K562 (cell line): Measurements from ENCODE around the gene PUSL1. TPM values are rescaled to one million over a fixed set of nuclear protein-coding genes. Genes with fewer than 3 reads are reported as not detected.

Experiments used
- CAMTA2 ChIP-seq: fragments of 250-450 bp; sonication (Bioruptor Pico); conservative IDR thresholded peaks from 2 replicates; pipeline ENCODE4 v1.5.1; 2022
- CBFA2T2 ChIP-seq: fragments of 450-650 bp; conservative IDR thresholded peaks from 2 replicates; pipeline ENCODE4 v1.6.1; 2017; ENCODE audit warnings: mild to moderate bottlenecking
- ETV6 ChIP-seq, 3 experiments: fragments of 150-350 bp in 1 of 3; sonication (generic) in 1 of 3; formaldehyde crosslinking in 1 of 3; IDR thresholded peaks; 2 replicates each; pipeline versions ENCODE4 v1.6.1 to v1.8.0; 2014 to 2022; ENCODE audit warnings: borderline replicate concordance in 2 of 3, low read depth in 2 of 3, antibody characterized with exemption in 1 of 3, low read length in 1 of 3, mild to moderate bottlenecking in 1 of 3, missing genetic modification reagents in 1 of 3
- KAT2B ChIP-seq: IDR thresholded peaks from one replicate; pipeline ENCODE4 v1.6.1; 2012; ENCODE audit warnings: low read depth, mild to moderate bottlenecking, control low read depth, inconsistent platforms, low read length, moderate library complexity
- LCOR ChIP-seq: sonication (generic); formaldehyde crosslinking; IDR thresholded peaks from 2 replicates; pipeline ENCODE4 v1.8.0; 2022; ENCODE audit warnings: mild to moderate bottlenecking, missing genetic modification reagents
- MCM5 ChIP-seq: fragments of 450-650 bp; IDR thresholded peaks from 2 replicates; pipeline ENCODE4 v1.6.1; 2016; ENCODE audit warnings: low read depth
- MECOM ChIP-seq: fragments of 250-450 bp; sonication (Bioruptor Pico); IDR thresholded peaks from 2 replicates; pipeline ENCODE4 v1.8.0; 2022; ENCODE audit warnings: inconsistent platforms
- NELFE ChIP-seq: IDR thresholded peaks from 2 replicates; pipeline ENCODE4 v1.6.1; 2011; ENCODE audit warnings: mild to moderate bottlenecking; ENCODE audit not compliant: insufficient read depth, insufficient read length
- NFIX ChIP-seq: fragments of 250-450 bp; sonication (Bioruptor Pico); IDR thresholded peaks from 2 replicates; pipeline ENCODE4 v1.4.0; 2020; ENCODE audit warnings: low read depth, mild to moderate bottlenecking, moderate library complexity
- NONO ChIP-seq, 2 experiments: fragments of 200-400 bp in 1 of 2; fragments of 450-650 bp in 1 of 2; formaldehyde crosslinking in 1 of 2; IDR thresholded peaks; 2 replicates each; pipeline ENCODE4 v1.6.1; 2017; ENCODE audit warnings: low read depth in 2 of 2, mild to moderate bottlenecking in 2 of 2, moderate library complexity in 2 of 2, low read length in 1 of 2
- NR1H2 ChIP-seq: sonication (generic); formaldehyde crosslinking; IDR thresholded peaks from 2 replicates; pipeline ENCODE4 v1.4.0; 2020; ENCODE audit warnings: mild to moderate bottlenecking, missing genetic modification reagents
- PHTF2 ChIP-seq: fragments of 250-450 bp; sonication (Bioruptor Pico); IDR thresholded peaks from 2 replicates; pipeline ENCODE4 v1.5.0; 2021; ENCODE audit warnings: mild to moderate bottlenecking
- POLR2AphosphoS5 ChIP-seq: IDR thresholded peaks from 2 replicates; pipeline ENCODE4 v1.6.1; 2011; ENCODE audit warnings: mild to moderate bottlenecking, low read depth, low read length, moderate library complexity; ENCODE audit not compliant: control insufficient read depth, insufficient read depth
- PURB ChIP-seq: sonication (generic); formaldehyde crosslinking; IDR thresholded peaks from 2 replicates; pipeline ENCODE4 v1.9.0; 2021; ENCODE audit warnings: low read depth, mild to moderate bottlenecking, missing genetic modification reagents
- RCOR1 ChIP-seq, 2 experiments: IDR thresholded peaks; 2 replicates each; pipeline ENCODE4 v1.6.1; 2012; ENCODE audit warnings: low read depth in 2 of 2, low read length in 2 of 2, borderline replicate concordance in 1 of 2, improper control_type of control experiment in 1 of 2
- SMAD2 ChIP-seq: fragments of 150-350 bp; IDR thresholded peaks from 2 replicates; pipeline ENCODE4 v1.6.1; 2014; ENCODE audit warnings: low read depth, mild to moderate bottlenecking, low read length
- SMARCE1 ChIP-seq: fragments of 450-650 bp; IDR thresholded peaks from 2 replicates; pipeline ENCODE4 v1.7.1; 2016; ENCODE audit warnings: mild to moderate bottlenecking
- STAT5A ChIP-seq: IDR thresholded peaks from 2 replicates; pipeline ENCODE4 v1.6.1; 2012; ENCODE audit warnings: low read length, inconsistent platforms, borderline replicate concordance
- TBL1XR1 ChIP-seq, 2 experiments: IDR thresholded peaks; 2 replicates each; pipeline ENCODE4 v1.6.1; 2012; ENCODE audit warnings: improper control_type of control experiment in 2 of 2, low read length in 2 of 2, mild to moderate bottlenecking in 1 of 2
- ZEB2 ChIP-seq: fragments of 450-650 bp; IDR thresholded peaks from 2 replicates; pipeline ENCODE4 v1.6.1; 2016
- ZFX ChIP-seq: sonication (generic); formaldehyde crosslinking; IDR thresholded peaks from 2 replicates; pipeline ENCODE4 v1.8.0; 2022; ENCODE audit warnings: mild to moderate bottlenecking, missing genetic modification reagents, moderate library complexity
- ZNF253 ChIP-seq: fragments of 250-450 bp; sonication (Bioruptor Pico); conservative IDR thresholded peaks from 2 replicates; pipeline ENCODE4 v1.6.1; 2021; ENCODE audit warnings: mild to moderate bottlenecking
- ZNF3 ChIP-seq: fragments of 250-450 bp; sonication (Bioruptor Pico); IDR thresholded peaks from 2 replicates; pipeline ENCODE4 v1.5.0; 2021; ENCODE audit warnings: mild to moderate bottlenecking, moderate library complexity
- polyA plus RNA-seq, 8 experiments: library from polyadenylated mRNA; depleted of rRNA in 4 of 8; stranded (reverse) in 5 of 8; unstranded in 3 of 8; fragments of >200 nt; fragmentation: Nextera tagmentation in 2 of 8; fragmentation: Illumina TruSeq in 1 of 8; extraction: Ambion mirVana in 2 of 8; extraction: Trizol in 1 of 8; gene quantifications; 2 replicates each; pipeline versions ENCODE4 v1.2.1 to v1.2.3, GENCODE V29; 2011 to 2014; ENCODE audit warnings: inconsistent platforms in 1 of 8, missing spikeins in 1 of 8
- total RNA-seq, 7 experiments: library from RNA; depleted of rRNA in 6 of 7; stranded (reverse); fragments of >200 nt in 6 of 7; fragmentation: Illumina TruSeq in 2 of 7; extraction: Trizol in 2 of 7; gene quantifications; 2 replicates each; pipeline versions ENCODE4 v1.2.1 to v1.2.3, GENCODE V29; 2011 to 2021; ENCODE audit warnings: low replicate concordance in 1 of 7
- TF ChIP-seq, protein P1 (sequence below): fragments of 200-800 bp; sonication (Bioruptor generic); IDR thresholded peaks from 2 replicates; pipeline ENCODE4 v1.6.1; 2017; ENCODE audit warnings: missing genetic modification characterization, missing compliant biosample characterization
- TF ChIP-seq, protein P2 (sequence below): fragments of 450-650 bp; formaldehyde crosslinking; IDR thresholded peaks from 2 replicates; pipeline ENCODE4 v1.4.0; 2020; ENCODE audit warnings: mild to moderate bottlenecking
- TF ChIP-seq, protein P3 (sequence below): fragments of 450-650 bp; formaldehyde crosslinking; IDR thresholded peaks from 2 replicates; pipeline ENCODE4 v1.4.0; 2020; ENCODE audit warnings: mild to moderate bottlenecking, mixed read lengths

Gene PUSL1
- total and polyA plus RNA-seq, 9 of the 15 experiments (the other 6 are each of a cell fraction or from before 2014, with no cell fraction given) = 0.62 to 86.9 (median 13.6) TPM

DNA sequence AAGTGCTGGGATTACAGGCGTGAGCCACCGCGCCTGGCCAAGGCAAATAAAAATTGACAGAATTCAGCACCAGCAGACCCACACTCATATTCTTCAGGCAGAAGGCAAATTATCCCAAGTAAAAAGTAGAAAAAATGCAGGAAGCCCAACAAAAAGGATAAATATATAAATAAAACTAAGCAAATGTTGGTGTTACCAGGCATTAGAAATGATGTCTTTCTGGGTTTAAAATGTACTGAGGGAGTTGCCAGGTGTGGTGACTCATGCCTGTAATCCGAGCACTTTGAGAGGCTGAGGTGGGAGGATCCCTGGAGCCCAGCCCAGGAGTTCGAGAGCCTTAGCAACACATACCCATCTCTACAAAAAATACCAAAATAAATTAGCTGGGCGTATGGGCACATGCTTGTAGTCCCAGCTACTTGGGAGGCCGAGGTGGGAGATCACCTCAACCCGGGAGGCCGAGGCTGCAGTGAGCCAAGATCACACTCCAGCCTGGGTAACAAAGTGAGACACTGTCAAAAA, 9.8 kb downstream of the PUSL1 start (continued):
- TF ChIP-seq, protein P1, sequence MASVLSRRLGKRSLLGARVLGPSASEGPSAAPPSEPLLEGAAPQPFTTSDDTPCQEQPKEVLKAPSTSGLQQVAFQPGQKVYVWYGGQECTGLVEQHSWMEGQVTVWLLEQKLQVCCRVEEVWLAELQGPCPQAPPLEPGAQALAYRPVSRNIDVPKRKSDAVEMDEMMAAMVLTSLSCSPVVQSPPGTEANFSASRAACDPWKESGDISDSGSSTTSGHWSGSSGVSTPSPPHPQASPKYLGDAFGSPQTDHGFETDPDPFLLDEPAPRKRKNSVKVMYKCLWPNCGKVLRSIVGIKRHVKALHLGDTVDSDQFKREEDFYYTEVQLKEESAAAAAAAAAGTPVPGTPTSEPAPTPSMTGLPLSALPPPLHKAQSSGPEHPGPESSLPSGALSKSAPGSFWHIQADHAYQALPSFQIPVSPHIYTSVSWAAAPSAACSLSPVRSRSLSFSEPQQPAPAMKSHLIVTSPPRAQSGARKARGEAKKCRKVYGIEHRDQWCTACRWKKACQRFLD (CRISPR knock-in tag) = no peak
- peak; percentile 34; the same call in 1 of the 2 replicates for TF ChIP-seq POLR2AphosphoS5
- no peak for TF ChIP-seq CAMTA2 (CRISPR knock-in tag)
- no peak for TF ChIP-seq KAT2B
- no peak for TF ChIP-seq PURB (CRISPR knock-in tag)
- TF ChIP-seq CBFA2T2 = no peak
- TF ChIP-seq ZNF3 (CRISPR knock-in tag) = no peak
- no peak for TF ChIP-seq ETV6 (IDR thresholded peaks at IDR 0.05; ENCODE audit: borderline replicate concordance in 1 of 2, low read depth in 2 of 2, low read length in 1 of 2)
- no peak for TF ChIP-seq ETV6 (CRISPR knock-in tag; IDR thresholded peaks at IDR 0.05; ENCODE audit: borderline replicate concordance)
- TF ChIP-seq RCOR1 (IDR thresholded peaks at IDR 0.05; ENCODE audit: borderline replicate concordance in 1 of 2, low read depth in 2 of 2, low read length in 2 of 2) = peak in 1 of 2 experiments; percentile 68; a peak in 1 of 4 replicates
- no peak for TF ChIP-seq SMAD2
- TF ChIP-seq STAT5A = no peak
- TF ChIP-seq NONO (IDR thresholded peaks at IDR 0.05; ENCODE audit: low read depth in 2 of 2, low read length in 1 of 2) = no peak
- no peak for TF ChIP-seq MECOM (CRISPR knock-in tag)
- TF ChIP-seq, protein P2, sequence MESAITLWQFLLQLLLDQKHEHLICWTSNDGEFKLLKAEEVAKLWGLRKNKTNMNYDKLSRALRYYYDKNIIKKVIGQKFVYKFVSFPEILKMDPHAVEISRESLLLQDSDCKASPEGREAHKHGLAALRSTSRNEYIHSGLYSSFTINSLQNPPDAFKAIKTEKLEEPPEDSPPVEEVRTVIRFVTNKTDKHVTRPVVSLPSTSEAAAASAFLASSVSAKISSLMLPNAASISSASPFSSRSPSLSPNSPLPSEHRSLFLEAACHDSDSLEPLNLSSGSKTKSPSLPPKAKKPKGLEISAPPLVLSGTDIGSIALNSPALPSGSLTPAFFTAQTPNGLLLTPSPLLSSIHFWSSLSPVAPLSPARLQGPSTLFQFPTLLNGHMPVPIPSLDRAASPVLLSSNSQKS (CRISPR knock-in tag) = no peak
- TF ChIP-seq MCM5 = no peak
- TF ChIP-seq, protein P3, sequence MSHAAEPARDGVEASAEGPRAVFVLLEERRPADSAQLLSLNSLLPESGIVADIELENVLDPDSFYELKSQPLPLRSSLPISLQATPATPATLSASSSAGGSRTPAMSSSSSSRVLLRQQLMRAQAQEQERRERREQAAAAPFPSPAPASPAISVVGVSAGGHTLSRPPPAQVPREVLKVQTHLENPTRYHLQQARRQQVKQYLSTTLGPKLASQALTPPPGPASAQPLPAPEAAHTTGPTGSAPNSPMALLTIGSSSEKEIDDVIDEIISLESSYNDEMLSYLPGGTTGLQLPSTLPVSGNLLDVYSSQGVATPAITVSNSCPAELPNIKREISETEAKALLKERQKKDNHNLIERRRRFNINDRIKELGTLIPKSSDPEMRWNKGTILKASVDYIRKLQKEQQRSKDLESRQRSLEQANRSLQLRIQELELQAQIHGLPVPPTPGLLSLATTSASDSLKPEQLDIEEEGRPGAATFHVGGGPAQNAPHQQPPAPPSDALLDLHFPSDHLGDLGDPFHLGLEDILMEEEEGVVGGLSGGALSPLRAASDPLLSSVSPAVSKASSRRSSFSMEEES (CRISPR knock-in tag) = no peak
- TF ChIP-seq NFIX (CRISPR knock-in tag) = no peak
- TF ChIP-seq NR1H2 (CRISPR knock-in tag) = no peak
- 0 out of 2 replicates have a peak, but pooled peaks have one; percentile 35 for TF ChIP-seq ZEB2
- TF ChIP-seq ZFX (CRISPR knock-in tag) = peak; percentile 5; the same call in 1 of the 2 replicates
- TF ChIP-seq LCOR (CRISPR knock-in tag) = 0 out of 2 replicates have a peak, but pooled peaks have one; percentile 31
- TF ChIP-seq PHTF2 (CRISPR knock-in tag) = no peak
- TF ChIP-seq SMARCE1 = peak; percentile 73
- no peak for TF ChIP-seq TBL1XR1 (IDR thresholded peaks at IDR 0.05; ENCODE audit: low read length in 2 of 2)
- TF ChIP-seq ZNF253 (CRISPR knock-in tag) = no peak
- TF ChIP-seq NELFE = no peak
